Measurements from ENCODE around the gene IRF6. TPM values are rescaled to one million over a fixed set of nuclear protein-coding genes. Genes with fewer than 3 reads are reported as not detected.

The IRF6 gene
- polyA plus RNA-seq, 1 donor from 2014 or later = not detected

- H3K36me3 ChIP-seq (ENCODE audit: insufficient read depth, low read length) = no peaks in the 10 kb centered on the region
- no peak for TF ChIP-seq TAF1 (IDR thresholded peaks at IDR 0.05; ENCODE audit: low read depth)
- TF ChIP-seq SMC3 (conservative IDR thresholded peaks at IDR 0.05; ENCODE audit: poor library complexity) = no peak
- no peak for TF ChIP-seq EZH2 (IDR thresholded peaks at IDR 0.05; ENCODE audit: borderline replicate concordance, insufficient read depth, low read length, poor library complexity, severe bottlenecking)
- TF ChIP-seq POLR2AphosphoS5 (IDR thresholded peaks at IDR 0.05) = no peak
- TF ChIP-seq, protein P1, sequence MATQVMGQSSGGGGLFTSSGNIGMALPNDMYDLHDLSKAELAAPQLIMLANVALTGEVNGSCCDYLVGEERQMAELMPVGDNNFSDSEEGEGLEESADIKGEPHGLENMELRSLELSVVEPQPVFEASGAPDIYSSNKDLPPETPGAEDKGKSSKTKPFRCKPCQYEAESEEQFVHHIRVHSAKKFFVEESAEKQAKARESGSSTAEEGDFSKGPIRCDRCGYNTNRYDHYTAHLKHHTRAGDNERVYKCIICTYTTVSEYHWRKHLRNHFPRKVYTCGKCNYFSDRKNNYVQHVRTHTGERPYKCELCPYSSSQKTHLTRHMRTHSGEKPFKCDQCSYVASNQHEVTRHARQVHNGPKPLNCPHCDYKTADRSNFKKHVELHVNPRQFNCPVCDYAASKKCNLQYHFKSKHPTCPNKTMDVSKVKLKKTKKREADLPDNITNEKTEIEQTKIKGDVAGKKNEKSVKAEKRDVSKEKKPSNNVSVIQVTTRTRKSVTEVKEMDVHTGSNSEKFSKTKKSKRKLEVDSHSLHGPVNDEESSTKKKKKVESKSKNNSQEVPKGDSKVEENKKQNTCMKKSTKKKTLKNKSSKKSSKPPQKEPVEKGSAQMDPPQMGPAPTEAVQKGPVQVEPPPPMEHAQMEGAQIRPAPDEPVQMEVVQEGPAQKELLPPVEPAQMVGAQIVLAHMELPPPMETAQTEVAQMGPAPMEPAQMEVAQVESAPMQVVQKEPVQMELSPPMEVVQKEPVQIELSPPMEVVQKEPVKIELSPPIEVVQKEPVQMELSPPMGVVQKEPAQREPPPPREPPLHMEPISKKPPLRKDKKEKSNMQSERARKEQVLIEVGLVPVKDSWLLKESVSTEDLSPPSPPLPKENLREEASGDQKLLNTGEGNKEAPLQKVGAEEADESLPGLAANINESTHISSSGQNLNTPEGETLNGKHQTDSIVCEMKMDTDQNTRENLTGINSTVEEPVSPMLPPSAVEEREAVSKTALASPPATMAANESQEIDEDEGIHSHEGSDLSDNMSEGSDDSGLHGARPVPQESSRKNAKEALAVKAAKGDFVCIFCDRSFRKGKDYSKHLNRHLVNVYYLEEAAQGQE (IDR thresholded peaks at IDR 0.05; ENCODE audit: borderline replicate concordance) = no peak
- no peak for TF ChIP-seq CTCF (IDR thresholded peaks at IDR 0.05; ENCODE audit: poor library complexity, severe bottlenecking)
- no peak for TF ChIP-seq RAD21 (conservative IDR thresholded peaks at IDR 0.05)
- no peak for TF ChIP-seq EP300 (conservative IDR thresholded peaks at IDR 0.05; ENCODE audit: poor library complexity, severe bottlenecking)
- no peak for TF ChIP-seq MXI1 (conservative IDR thresholded peaks at IDR 0.05; ENCODE audit: poor library complexity, severe bottlenecking)
- H3K27ac ChIP-seq (ENCODE audit: low read length) = no peak overlapping the region
- H3K27me3 ChIP-seq (ENCODE audit: insufficient read depth, low read depth, low read length) = no peaks in the 10 kb centered on the region
- no peaks in the 10 kb centered on the region for H3K9me3 ChIP-seq (ENCODE audit: low read length)
- H3K4me2 ChIP-seq (ENCODE audit: low read length) = no peak overlapping the region
- no peak overlapping the region for H3K4me3 ChIP-seq (ENCODE audit: low read length)
- no peak overlapping the region for H3K9ac ChIP-seq (ENCODE audit: low read length)
- no peaks in the 10 kb centered on the region for H3K9me2 ChIP-seq (ENCODE audit: insufficient read depth, low read length)
- no peaks in the 10 kb centered on the region for H3F3A ChIP-seq (ENCODE audit: insufficient read depth, low read length, poor library complexity, severe bottlenecking)
- H4K20me1 ChIP-seq (ENCODE audit: insufficient read depth) = no peaks in the 10 kb centered on the region
- H2AFZ ChIP-seq (ENCODE audit: low read depth, low read length) = no peak overlapping the region
- no peaks in the 10 kb centered on the region for H3K79me2 ChIP-seq (replicated peaks; ENCODE audit: insufficient read depth, low read length)
Observed at GRCh38 chr1:209815931-209816341, 10.0 kb upstream of the IRF6 start.

DNA sequence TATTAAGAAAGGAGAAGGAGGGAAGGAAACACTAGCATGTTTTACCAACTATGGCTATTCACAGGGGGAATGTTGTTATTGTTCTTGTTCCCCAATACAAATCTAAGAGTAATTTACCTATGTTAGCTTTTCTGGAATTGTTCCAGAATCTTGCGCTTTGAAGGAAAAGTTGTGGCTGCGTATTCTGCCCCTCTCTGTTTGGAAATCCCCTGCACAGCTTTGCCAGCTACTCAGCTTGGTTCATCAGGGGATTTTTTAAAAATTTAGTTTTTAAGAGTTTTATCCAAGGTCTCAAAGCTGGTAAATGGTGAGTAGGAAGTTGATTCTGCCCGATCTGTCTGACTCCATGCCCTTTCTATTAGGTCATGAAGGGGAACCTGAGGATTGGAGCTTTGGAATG lies 9.5 kb upstream of the IRF6 start:
- Histone ChIP-seq H3K27ac (ENCODE audit: low read length) (no peak overlapping the region), H3K4me3 (ENCODE audit: low read length) (no peak overlapping the region), H3K9ac (ENCODE audit: low read length) (no peak overlapping the region), H3K4me2 (ENCODE audit: low read length) (no peak overlapping the region), H3K27me3 (ENCODE audit: insufficient read depth, low read depth, low read length) (no peaks in the 10 kb centered on the region), H3F3A (ENCODE audit: insufficient read depth, low read length, poor library complexity, severe bottlenecking) (no peaks in the 10 kb centered on the region), H3K36me3 (ENCODE audit: insufficient read depth, low read length) (no peaks in the 10 kb centered on the region), H3K79me2 (replicated peaks; ENCODE audit: insufficient read depth, low read length) (no peaks in the 10 kb centered on the region), H3K9me2 (ENCODE audit: insufficient read depth, low read length) (no peaks in the 10 kb centered on the region), H4K20me1 (ENCODE audit: insufficient read depth) (no peaks in the 10 kb centered on the region), H3K9me3 (ENCODE audit: low read length) (no peaks in the 10 kb centered on the region), H2AFZ (ENCODE audit: low read depth, low read length) (no peak overlapping the region)
- TF ChIP-seq, protein P1 (IDR thresholded peaks at IDR 0.05; ENCODE audit: borderline replicate concordance) = no peak
- no peak for TF ChIP-seq POLR2AphosphoS5 (IDR thresholded peaks at IDR 0.05)
- TF ChIP-seq EP300 (conservative IDR thresholded peaks at IDR 0.05; ENCODE audit: poor library complexity, severe bottlenecking) = no peak
- TF ChIP-seq EZH2 (IDR thresholded peaks at IDR 0.05; ENCODE audit: borderline replicate concordance, insufficient read depth, low read length, poor library complexity, severe bottlenecking) = no peak
- no peak for TF ChIP-seq CTCF (IDR thresholded peaks at IDR 0.05; ENCODE audit: poor library complexity, severe bottlenecking)
- TF ChIP-seq RAD21 (conservative IDR thresholded peaks at IDR 0.05) = no peak
- TF ChIP-seq TAF1 (IDR thresholded peaks at IDR 0.05; ENCODE audit: low read depth) = no peak
- no peak for TF ChIP-seq MXI1 (conservative IDR thresholded peaks at IDR 0.05; ENCODE audit: poor library complexity, severe bottlenecking)
